Measurements from ENCODE around the gene SLC23A3.

SLC23A3 gene

DNA sequence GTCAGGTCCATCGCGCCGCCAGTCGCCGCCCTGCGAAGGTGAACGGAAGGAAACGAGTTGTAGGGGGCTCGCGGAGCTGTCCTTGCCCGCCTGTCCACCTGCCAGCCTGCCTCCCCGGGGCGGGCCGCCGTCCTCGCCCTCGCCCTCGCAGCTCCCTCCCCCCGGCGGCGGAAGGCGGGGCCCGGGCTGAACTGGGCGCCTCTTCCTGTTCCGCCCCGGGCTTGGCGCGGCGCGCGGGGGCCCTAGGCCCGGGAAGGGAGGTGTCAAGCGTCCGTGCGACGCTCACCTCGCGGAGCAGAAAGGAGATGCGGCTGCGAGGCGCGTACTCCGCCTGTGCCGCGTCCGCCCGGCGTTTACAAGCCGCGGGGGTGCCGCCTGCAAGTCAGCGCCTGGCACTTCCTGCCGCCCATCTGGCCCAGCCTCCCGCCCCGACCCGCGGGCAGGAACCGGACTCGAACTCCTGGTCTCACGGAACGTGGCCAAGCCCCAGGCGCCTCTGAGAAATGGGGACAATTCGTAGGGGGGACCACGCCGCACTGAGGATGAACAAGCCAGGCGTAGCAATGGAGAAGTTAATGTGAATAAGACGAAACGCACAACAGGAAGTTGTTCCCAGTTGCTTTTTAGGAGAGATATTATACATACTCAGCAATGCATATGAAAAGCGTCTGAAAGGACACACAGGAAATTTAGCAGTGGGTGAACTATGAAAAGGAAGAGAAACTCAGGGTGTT lies 7.2 kb upstream of the SLC23A3 start, which contains the start of gene CNPPD1:
TSS of gene CNPPD1 (minus strand) at position 108 of the 734 bp plus-strand sequence. CDS start at position 11, 97 bp downstream.
- DNase-seq: peak in 54 of 56 donors; percentile 37 to 95 (median 78)

DNA sequence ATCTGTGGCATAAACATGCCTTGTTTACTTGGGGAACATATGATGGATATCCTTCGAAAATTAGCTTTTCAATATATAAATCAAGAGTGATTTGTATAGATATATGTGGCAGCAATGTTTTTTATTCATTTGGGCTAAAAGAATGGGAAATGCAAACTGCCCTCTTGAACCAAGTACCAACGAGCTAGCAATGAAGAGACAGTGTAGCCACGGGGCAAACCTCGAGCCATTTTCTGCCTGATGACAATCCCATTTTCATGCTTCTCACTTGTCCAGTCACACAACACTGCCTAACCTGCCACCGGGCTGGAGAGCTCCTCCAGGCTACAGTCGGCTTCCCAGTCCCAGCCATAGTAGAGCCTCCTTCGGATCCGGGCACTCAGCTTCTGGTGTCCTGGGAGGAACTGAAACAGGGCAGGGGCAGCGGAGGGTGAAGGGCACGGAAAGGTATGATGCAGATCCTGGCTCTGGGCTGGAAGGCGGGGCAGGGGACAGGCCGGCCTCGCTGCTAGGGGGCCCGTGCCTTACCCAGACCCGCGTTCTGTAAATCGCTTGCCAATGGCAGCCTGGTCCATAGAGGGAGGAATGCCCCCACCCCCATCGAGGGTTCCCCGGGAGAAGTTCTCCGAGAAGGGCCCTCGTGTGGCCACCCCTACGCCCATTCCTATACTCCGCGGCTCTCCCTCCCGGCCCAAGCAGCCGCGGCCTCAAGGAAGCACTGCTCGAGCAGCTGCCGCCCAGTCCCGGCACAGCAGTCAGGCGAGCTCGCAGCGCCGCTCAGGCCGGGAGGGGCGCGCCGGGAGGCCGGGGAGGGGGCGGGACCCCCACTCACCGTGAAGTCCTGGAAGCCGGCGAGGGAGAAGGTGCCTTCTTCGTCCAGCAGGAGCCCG lies 6.3 kb upstream of the SLC23A3 start:
- DNase-seq: peak in 38 of 56 donors; percentile 16 to 83 (median 56)

DNA sequence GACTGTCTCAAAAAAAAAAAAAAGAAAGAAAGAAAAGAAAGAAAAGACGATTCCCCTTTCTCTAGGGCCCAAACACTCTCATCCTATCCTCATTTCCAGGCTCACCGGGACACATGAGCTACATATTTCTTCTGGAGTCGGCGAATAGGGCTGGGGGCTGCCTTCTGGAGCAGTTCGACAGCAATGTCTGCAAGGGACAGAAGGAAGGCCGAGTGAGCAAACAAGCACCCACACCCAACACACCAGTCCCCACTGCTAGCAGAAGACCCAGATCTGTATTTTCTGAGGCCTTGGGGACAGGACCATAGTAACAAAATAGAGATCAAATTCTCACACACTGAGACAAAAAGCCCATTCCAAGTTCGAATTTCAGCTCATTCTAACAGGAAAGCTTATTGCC lies 5.7 kb upstream of the SLC23A3 start:
- DNase-seq: no peak

DNA sequence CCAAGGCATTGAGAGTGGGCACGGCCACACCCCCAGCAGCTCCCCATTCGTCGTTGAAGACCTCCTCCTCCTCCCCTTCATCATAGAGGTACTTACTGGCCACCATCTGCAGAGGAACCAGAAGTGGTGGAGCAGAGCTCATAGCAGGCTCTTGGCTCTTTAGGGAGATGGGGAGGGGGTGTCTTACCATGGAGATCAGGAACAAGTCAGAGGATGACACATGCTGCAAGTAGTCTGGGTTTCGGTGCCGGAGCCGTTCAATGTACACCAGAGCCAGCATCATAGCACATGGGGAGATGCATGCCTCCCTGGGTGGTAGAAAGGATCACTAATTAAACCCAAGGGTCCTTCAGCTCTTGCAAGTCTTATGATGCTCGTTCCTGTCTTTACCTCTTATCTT lies 5.0 kb upstream of the SLC23A3 start:
- no peak for DNase-seq

DNA sequence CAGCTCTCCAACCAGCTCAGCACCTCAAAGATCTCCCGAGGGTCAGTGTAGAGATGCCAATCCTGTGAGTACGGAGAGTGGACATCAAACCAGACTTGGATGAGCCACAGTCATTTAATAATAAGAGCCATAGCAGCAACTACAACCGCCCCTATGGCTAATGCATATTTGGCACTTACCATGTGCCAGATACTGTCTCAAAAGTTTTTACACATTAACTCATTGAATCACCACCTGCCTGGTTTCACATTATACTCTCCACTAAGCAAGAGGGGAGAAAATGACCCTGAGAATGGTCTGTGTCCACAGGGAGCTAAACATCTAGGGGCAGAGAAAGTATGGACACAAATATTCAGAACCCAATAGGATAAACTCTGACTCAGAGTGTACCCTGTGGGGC lies 4.3 kb upstream of the SLC23A3 start:
- no peak for DNase-seq

DNA sequence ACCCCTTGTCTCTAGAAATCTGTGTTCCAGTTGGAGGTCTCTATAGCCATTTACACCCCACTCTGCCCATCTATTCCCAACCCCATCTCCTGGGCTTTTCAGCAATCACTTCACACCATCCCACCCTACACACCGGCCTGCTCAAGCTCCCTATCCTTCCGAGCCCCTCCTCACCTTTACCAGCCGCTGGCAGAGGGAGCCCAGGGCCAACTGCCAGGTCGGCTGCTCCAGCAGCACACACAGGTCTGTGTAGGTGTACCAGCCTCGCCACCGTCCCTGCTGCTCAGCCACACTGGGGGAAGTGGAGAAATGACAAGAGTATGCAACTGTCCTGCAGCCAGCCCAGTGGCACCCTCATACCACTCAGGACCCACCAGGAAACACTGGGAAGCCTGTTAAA lies 3.3 kb upstream of the SLC23A3 start:
- no peak for DNase-seq

DNA sequence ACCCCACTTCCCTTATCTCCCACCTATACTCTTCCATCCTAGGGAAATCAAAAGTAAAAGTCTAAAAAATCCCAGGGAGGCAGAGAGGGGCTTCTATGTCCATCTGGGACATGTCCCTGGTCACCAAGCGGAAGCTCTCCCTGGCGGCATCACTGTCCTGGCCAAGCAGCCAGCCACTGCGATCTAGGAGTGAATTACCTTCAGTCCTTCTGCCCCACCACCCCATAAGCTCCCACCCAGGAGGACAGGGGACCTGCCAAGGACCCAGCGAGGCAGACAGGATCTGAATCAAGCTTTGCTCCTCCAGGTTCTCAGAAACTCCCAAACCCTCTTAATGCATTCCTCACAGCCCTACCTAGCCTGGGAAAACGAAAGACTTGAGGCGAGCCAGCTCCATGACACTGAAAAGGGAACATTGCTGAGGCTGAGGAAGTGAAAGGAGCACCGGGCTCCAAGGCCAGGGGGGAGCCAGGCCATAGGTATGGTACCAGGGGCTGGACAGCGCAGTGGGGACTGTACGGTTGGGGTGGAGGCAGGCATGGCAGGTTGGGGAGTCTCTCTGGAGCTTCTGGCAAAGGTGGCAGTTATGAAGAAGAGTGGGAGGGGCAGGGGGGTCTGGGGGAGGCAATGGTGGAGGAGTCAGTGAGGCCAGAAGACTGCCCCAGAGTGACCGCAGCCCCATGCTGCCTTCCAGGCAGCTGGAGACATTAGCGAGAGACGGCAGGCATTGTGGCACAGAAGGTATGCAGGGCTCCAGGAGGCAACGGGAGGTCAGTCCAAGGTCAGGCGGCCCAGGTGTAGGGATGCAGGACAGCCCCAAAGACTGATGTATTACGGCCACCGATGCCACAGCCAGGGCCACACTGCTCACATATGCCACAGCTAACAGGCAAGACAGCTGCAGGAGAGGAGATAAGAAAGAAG lies 2.7 kb upstream of the SLC23A3 start:
- DNase-seq: no peak

DNA sequence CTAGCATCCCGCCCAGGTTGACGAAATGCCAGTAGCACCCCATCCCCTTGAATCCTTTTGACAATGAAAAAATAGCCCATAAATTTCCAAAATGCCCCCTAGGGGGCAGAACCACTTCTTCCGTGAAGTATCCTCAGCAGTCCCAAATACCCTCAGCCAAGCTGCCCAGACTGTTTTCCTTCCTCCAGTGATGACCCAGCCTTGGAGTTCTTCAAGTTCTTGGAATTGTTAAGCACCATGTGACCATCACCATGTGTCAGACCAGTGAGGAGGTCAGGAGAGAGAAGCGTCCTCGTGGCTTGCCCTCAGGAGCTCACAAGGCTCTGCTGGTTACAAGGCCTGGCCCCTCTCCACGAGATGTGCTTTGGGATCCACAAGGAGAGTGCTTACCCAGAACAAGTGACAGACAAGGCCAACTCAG lies 1.4 kb upstream of the SLC23A3 start:
- DNase-seq: peak in 14 of 56 donors; percentile 13 to 42 (median 24)

DNA sequence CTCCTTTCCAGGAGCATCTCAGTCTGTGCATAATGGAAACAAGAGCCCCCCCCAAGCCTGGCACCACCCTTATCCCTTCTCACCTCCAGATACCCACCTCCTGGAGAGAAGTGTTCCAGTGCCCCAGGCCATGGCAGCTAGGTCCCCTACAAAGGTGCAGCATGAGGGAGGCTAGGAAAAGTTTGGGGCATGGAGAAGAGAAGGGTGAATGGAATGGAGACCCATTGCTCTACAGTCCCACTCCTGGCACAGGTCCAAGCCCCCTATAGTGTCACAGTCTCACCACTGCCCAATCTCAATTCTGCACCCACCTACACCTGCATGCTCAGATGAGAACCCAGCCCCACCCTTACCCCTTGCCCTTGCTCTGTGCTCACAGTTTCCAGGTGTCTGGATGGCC lies 897 bp downstream of the SLC23A3 start:
- no peak for DNase-seq

DNA sequence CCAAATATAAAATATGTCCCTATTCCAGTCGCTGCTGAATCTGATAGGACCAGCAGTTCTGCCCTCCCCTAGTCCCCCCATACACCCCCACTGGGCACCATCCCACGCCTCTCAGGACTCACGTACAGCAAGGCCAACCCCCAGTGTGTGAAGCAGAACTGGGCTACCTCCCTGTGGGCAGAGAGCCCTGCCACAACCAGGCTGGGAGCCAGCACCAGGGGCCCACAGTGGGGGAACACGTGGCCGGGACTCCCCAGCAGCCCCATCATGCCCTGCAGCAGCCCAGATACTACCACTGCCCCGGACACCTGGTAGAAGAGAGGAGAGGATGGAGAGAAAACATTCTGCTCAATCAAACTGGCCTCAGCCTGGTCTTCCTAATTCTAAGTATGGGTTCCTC lies 1.3 kb downstream of the SLC23A3 start:
- DNase-seq: peak in 5 of 56 donors; percentile 19 to 34 (median 28)

DNA sequence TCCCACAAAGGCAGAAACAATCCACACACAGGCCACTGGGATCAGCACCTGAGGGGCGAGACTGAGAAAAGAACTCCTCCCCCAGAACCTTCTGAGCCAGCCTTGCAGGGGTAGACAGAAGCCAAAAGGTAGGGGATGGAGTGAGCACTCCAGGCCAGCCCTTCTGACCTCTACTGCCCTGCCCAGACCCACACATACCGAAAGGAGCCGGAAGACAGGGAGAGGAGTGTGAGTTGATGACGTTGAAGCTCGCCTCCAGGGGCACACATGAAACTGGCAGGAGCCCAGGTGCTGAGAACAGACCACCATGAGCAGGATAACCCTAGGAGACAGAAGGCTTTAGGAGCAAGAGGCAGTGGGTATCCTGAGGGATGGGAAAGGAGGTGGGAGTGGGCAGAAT lies 1.8 kb downstream of the SLC23A3 start:
- DNase-seq: no peak

DNA sequence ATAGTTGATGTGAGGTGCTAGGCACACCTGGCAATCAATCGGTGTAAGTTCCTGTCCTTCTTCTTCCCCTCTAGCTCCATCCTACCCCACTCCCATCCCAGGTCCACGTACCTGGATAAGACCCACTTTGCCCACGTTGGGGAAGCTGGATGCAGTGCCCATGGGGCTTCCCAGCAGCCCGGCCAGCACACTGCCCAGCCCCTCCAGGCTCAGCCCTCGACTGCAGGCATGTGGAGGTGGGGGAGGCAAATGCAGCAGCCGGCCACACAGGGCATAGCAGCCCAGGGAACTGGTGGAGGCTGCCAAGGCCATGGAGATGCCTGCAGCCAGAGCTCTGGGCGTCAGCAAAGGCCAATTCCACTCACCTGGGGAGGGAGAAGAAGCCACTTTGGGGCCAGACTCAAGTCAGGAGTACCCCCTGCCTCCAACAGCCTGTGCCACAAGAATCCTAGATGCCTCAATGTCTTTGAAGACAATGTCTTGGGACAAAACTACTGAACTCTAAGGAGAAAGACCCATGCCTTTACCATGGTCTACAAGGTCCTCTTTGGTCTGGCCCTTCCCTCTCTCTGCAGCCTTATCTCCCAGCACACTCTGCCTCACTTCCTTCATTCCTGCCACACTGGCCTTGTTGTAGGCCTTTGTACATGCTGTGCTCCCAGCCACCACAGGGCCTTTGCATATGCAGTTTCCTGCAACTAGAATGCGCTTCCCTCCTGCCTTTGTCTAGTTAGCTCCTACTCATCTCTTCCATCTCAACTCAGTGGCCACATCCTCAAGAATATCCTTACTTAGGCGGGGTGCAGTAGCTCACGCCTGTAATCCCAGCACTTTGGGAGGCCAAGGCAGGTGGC lies 4.5 kb downstream of the SLC23A3 start:
- DNase-seq: no peak

DNA sequence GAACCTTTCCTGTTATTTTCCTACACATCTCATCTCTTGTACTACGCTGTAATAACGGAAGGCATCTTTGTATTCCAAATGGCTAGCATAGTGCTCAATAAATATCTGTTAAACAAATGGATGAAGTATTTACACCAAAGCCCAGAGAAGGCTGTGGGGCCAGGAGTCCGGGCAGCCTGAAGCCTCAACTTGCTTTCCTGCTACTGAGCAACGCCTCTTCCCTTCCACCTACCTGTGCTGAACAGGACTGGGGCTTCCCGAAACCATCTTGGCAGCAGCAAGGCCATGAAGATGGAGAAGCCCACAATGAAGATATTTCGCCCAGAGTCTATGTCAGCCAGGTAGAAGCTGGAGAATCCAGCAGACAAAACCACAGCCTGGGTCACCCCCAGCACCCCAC lies 6.7 kb downstream of the SLC23A3 start:
- no peak for DNase-seq

DNA sequence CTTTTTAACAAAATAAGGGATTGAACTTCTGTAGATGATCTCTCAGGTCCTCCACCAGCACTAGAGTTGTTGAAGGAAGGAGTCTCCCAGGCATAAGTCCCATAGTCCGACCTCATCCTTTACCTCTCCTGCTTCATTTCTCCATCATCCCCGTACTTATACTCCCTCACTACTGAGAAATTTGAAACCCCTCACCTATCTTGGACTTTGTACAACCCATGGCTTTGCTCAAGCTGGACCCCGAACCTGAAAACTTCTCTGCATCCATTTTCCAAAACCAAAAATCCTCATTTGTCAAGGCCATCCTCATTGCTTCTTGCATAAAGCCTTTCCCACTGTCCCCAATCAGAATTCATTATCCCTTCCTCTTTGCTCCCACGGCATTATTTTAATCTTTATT lies 8.7 kb downstream of the SLC23A3 start:
- DNase-seq: no peak

DNA sequence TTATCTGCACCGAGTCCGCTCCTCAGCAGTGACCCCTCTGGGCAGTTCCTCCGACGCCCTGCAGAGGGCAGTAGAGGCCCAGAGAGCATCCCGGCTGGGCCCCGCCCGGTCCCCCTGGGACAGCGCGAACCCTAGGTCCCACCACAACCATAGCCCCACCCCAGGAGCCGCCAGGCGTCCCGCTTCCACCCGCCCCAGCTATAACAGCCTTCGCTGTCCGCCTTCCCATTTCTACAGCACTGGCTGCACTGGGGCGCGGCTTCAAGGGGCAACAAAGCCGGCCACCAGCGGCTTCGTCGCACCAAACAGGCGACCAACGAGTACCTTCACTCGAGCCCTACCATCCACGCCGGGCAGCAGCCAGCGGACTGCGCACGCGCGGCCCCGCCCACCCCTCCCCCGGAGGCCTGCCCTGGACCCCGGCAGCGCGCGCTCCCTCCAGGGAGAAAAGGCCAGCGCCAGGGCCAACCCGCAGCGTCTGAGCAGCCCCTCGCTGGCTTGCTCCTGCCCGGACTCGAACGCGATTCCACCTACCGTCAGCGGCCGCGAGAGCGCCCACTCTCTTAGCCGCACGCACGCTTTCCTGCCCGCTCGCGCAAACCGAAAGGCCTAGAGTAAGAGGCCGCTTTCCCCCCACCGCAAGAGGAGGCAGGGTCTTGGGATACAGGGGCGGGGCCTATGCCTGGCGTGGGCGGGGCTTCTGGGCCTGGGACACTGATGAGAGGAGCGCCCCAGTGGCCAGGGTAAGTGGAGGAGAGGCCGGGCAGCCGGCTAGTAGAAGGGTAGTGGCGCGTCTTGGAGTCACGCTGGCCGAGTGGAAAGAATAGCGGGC lies 9.4 kb downstream of the SLC23A3 start, which contains the start of gene NHEJ1:
TSS of gene NHEJ1 (minus strand) at position 630 of the 832 bp plus-strand sequence. CDS start 2,453 bp downstream, outside the sequence.
- DNase-seq: peak; percentile 68 to 100 (median 93)

DNA sequence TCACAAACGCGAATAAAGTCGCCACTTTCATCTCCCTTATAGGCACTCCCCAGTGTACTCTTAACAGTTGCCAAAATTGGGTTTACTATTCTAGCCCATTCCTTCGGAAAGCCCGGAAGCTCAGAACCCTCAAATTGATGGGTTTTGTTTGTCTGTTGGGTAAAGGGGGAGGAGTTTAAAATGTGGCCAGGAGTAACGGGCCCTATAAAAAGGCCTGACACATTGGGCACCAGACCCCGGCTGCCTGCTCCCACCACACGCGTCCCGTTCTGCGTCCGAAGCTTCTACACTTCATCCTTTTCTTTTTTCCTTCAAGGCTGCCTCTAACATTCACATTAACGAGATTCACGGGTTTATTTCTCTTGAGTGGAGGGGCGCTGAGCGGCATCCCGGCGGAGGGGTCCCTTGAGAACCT lies 10.1 kb downstream of the SLC23A3 start:
- DNase-seq: no peak

DNA sequence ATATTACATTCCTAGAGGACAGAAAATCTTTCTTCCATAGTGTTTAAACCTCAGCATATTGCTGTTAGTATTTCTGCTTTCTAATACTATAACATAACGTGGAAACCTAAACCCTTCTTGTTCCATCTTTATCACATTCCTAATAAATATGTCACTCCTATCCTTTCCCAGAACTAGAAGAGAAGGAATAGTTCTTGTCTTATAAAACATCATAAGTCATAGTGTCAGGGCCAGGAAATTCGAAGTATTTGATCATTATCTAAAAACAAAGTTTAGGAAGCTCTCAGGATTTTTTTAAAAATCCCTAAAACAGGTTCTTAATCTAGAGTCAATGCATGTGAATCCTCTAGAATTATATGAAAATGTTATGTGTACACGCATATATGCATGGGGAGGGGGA lies 11.2 kb downstream of the SLC23A3 start:
- DNase-seq: no peak

DNA sequence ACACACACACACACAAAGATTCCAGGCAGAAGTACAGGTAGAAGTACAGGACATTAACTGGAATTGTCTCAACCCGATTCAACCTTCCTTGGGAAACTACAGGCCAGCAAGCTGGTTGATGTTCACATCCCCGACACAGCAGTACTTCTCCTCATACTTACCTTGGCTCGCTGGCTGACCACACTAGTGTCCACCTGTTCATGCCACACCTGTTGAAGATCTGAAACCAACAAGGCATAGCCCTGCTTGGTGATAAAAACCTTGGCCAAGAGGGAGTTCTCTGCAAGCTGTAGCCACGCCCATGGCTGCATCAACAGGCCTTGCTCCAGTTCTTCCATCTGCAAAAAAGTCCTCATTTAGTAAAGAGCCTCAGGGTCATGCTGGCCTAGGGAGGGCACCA lies 11.8 kb downstream of the SLC23A3 start:
- no peak for DNase-seq

DNA sequence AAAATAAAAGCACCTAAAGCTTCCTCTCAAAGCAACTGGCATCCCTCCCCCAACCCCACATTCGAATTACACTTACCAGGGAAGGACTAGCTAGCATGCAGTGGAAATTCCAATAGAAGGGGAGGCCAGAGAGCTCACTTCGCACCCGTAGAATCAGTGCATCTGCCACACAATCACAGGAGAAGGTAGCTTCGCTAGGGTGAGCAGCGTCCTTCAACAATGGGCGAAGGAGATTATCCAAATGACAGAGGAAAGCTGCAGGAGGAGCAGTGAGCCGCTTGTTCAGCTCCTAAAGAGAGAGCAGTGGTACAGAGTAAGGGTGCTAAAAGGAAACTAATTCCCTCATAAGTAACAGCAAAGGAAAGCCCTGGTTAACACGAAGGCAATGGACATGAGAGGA lies 12.4 kb downstream of the SLC23A3 start:
- no peak for DNase-seq

Measured in nucleus accumbens (tissue), 56 donors.